GM19351 (cell line): ENCODE measurements around the gene RCAN3.
"Not testable (repeated sequence)": the region's sequence is repeated elsewhere in the genome, so short reads cannot be mapped to it uniquely, and the experiment has no call there.

ENCODE experiments used
- ATAC-seq: cut with Tn5 transposase; IDR thresholded peaks from one replicate; pipeline ENCODE4 v1.9.1; 2021; ENCODE audit warnings: mild to moderate bottlenecking, moderate library complexity; ENCODE audit not compliant: unreplicated experiment

Gene RCAN3

GRCh38 chr1:24548070-24548469 is 45.4 kb downstream of the RCAN3 start:
- ATAC-seq = no peak

DNA sequence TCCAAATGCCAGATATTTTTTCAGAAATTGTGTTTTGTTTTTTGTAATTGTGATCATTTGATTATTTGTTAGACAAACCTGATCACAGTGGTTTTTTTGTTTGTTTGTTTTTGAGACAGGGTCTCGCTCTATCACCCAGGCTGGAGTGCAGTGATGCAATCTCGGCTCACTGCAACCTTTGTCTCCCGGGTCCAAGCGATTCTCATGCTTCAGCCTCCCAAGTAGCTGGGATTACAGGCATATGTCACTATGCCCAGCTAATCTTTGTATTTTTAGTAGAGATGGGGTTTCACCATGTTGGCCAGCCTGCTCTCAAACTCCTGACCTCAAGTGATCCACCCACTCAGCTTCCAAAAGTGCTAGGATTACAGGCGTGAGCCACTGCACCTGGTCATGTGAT is 46.6 kb downstream of the RCAN3 start:
- ATAC-seq = not testable (repeated sequence)

GRCh38 chr1:24551290-24551959 is 48.8 kb downstream of the RCAN3 start:
- no peak for ATAC-seq

DNA sequence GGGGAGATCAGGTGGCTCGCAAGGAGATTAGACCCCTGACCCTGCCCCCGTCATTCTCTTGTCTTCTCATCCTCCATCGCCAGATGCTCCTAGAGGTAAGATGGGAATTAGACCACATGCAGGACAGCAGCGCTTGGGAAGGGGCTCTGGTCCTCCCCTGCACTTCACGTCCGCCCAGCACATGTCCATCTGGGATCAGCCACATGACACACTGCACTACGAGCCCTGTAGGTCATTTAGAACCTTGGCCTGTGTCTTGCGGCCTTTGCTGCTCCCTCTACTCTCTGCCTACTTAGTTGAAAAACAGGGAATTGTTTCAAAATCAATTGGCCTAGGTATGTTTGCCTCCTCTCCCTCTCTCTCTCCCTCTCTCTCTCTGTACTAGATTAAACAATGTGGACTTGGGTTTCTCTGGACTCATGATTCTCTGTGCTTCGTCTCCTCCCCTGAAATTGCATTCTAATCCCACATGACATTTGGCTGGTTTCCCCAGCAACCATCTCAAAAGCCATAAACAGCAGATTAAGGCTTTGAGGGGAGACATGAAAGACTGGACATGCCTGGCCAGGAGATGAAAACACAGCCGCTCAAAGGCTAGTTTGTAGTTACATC is 49.4 kb downstream of the RCAN3 start:
- no peak for ATAC-seq

- ATAC-seq = no peak
Measured at GRCh38 chr1:24553931-24554330, 51.3 kb downstream of the RCAN3 start.

- no peak for ATAC-seq
Measured at GRCh38 chr1:24554714-24555113, 52.1 kb downstream of the RCAN3 start.

DNA sequence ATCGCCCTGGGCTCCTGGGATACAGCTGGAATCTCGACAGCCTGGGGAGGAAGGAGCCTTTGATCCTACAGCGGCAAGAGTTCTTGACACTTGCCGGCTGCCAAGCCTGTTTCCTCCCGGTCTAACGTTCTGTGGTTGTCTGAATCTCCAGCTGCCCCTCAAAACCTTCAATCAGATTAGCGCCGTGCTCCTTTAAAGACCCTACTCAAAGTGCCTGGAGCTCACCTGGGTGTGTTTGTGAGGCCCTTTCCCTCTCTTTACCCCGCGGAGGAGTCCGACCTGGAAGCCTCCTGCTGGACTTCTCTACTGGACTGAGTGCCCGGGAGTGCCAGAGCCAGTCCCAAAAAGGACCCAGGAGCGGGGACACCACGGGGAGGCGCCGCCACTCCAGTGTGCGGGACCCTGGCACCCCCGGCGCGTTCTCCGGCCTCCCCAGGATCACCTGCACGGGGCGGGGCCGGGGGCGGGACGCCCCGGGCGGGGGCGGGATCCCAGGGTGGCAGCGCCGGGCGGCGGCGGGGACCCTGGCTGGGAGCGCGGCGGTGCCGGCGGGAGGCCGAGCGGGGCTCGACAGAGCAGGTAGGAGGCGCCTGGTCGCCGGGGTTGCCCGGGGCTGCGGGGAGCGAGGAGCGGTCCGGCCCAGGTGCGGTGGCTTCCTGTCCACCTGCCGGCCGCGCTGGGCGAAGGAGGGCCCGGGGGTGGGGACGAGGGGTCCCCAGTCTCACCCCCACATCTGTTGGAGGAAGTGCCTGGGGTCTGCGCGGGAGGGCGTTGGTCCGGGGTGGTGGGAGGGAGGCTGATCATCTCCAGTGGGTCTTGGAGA is 53.2 kb downstream of the RCAN3 start, which contains the start of gene NCMAP:
Gene NCMAP, plus strand, starts transcription at position 497 of the 823 bp plus-strand sequence. CDS start 39,344 bp downstream, outside the sequence.
- ATAC-seq = no peak

DNA sequence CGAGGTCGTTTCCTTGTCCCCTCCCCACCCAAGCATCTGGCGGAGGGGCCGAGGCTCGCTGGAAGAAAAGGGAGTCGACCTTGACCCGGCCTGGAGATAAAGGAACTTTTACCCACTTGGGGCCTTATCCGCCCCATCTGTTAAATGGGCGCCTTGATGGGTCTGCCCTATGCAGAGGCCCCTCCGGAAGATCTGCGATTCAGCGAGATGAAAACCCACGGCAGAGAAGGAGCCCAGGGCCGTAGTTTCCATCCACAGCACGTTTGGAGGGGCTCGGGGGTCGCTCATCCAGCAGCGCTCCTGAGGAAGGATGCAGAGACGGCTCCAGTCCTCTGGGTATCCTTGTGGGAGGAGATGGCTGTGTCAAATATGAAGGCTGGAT is 53.8 kb downstream of the RCAN3 start:
- no peak for ATAC-seq

DNA sequence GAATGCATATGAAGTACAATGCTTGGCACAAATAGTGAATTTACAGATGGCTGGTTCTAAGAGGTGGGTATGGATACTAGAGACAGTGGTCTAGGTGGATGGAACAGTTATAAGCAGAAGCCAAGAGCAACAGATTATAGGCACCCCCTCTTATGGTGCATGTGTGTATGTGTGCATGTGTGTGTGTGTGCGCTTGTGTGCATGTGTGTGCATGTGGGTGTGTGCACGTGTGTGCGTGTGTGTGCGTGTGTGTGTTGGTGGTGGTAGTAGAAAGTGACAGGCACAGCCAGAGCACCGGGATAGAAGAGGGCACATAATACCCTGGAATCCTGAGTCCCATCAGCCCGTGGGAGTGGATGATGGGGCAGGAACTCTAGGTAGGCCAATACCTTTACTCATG is 54.6 kb downstream of the RCAN3 start:
- ATAC-seq = no peak

DNA sequence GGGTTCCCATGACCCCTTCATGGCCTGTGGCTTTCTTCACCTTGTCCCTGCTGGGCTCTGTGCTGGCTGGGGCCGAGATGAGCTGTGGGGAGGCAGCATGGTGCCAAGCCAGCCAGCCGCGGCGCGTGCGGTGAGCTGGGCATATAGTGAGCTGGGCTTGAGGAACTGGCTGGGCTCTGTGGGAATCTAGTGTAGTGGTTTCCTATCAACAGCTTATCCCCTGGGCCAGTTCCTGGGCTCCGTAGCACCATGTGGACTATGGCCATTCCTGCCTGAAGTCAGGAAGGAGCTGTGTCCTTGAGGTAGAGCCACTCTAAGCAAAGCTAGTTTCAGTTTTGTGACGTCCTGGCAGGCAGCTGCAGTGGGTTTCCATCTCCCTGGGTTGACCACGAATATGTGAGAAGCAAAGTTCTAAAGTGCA is 55.1 kb downstream of the RCAN3 start:
- ATAC-seq = no peak

DNA sequence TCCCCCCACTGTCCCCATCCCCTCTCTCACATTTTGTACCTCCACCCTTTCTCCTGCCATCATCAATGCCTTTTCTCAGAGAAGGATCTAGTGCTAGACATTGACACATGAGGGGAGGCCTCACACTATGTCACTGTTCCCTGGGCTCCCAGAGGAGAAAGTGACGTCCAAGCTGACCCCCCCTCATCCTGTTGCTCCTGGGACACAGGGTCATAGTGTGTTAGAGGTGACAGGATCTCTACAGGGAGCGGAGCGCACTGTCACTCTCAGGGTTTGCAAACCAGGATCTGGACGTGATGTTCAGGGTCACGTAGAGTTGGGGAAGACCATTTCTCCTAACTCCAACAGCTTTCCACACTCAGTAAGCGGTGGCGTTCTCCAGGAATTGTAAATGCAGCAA is 55.8 kb downstream of the RCAN3 start:
- ATAC-seq = no peak

DNA sequence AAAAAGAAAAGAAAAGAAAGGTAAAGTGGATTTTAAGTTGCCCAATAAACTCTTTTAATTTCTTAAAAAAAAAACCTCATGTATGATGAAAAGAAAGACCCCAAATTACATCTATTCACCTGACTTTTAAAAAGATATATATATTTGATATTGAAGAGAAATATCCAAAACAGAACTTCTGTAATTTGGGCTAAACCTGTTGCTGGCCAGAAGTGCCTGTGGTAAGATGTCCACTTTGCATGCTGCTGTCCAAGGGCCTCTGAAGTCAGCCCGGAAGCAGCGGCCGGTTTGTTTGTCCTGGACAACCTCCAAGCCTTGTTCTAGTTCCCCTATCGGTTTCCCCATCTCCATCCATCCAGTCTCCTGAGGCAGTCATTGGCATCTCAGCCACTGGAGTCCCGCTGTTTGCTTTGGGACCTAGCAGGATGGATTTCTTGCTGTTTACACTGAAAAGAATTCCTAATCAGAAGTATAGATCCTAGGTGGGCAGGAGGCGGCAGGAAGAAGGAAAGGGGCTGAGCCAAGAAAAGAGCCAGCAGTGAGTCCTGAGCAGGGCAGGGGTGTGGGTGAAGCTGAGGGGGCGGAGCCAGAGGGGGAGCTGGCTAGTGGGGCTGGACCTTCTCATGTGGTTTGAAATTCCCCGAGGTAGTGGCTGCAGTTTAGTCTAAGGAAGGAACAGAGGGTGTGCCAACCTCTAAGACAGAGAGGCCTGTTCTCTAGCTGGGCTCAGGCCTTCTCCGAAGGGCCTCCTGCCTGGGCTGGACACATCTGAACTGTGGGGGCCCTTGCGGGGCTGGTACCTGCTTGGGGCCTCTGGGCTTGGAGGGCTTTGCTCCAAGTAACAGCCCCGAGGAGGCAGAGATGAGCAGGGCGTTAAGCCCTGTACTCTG is 56.5 kb downstream of the RCAN3 start:
- ATAC-seq = no peak

- ATAC-seq = no peak
Measured at GRCh38 chr1:24560361-24560760, 57.7 kb downstream of the RCAN3 start.

GRCh38 chr1:24562625-24563024 is 60.0 kb downstream of the RCAN3 start:
- ATAC-seq = no peak

- ATAC-seq = no peak
Measured at GRCh38 chr1:24564695-24565094, 62.1 kb downstream of the RCAN3 start.

GRCh38 chr1:24566236-24566867 is 63.7 kb downstream of the RCAN3 start:
- no peak for ATAC-seq

- no peak for ATAC-seq
Measured at GRCh38 chr1:24567792-24568388, 65.3 kb downstream of the RCAN3 start.

DNA sequence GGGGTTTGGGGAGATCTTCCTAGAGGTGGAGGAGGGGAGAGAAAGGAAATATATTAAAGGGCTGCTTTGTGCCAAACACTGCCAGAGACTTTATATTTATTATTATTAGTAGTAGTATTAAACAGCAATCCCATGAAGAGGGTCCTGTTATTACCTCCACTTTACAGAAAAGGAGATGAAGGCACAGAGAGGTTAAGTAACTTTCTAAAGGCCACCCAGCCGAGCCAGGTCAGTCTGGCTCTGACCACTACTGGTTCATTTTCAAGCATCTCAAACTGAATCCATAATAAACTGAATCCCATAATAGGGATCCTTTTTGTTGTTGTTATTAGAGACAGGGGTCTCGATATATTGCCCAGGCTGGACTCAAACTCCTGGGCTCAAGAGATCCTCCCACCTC is 65.8 kb downstream of the RCAN3 start:
- no peak for ATAC-seq

DNA sequence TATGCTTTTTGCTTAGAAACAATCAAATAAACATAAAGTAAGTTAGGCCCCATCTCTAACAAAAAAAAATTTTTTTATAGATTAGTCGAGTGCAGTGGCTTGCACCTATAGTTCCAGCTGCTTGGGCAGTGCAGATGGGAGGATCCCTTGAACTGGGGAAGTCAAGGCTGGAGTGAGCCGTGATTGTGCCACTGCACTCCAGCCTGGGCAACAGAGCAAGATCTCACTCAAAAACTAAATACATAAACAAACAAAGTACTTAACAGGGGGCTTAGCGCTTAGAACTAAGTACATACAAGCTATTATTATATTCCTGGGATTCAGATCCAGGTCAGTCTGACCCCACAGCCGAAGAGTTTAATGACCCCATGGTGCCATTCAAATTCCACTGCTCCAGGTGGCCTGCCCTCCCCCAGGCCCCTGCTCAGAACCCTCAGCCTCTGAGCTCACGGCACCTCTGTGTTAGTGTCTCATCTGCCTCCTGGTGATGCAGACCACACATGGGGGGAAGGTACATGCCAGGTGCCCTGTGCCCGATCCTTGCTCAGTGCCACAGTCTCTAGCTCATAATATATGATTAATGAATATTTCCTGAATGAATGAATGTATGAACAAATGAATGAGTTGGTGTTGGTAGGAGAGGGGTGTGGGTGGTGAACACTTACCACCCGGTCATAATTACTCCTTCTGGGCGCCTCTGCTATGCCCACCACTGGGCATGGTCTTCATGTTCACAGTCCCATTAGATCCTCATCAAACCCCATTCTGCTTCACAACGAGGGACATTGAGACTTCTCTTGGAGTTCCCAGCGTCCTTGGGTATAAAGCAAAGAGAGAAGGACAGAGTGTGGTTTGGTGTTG is 67.9 kb downstream of the RCAN3 start:
- ATAC-seq = no peak
